Adrenal gland (tissue), 5 donors: Measurements from ENCODE around the gene THAP9.

Experiments used
- POLR2A ChIP-seq, 2 donors: fragments of 450-650 bp; IDR thresholded peaks; one replicate each; pipeline ENCODE4 v1.6.1; 2017; ENCODE audit warnings: antibody characterized with exemption in 2 of 2, mild to moderate bottlenecking in 2 of 2, moderate library complexity in 1 of 2
- TF ChIP-seq, protein P1 (sequence below), 6 experiments: fragments of 450-650 bp in 4 of 6; fragments of 200-600 bp in 2 of 6; sonication (generic) in 1 of 6; IDR thresholded peaks; 1 replicate in 5 of 6; 2 replicates in 1 of 6; pipeline versions ENCODE4 v1.5.1 to v1.8.0; 2016 to 2021; ENCODE audit warnings: antibody characterized with exemption in 6 of 6, mild to moderate bottlenecking in 2 of 6, moderate library complexity in 1 of 6
- donor health status: DM: no; HTN: no; CAD: no.

GRCh38 chr4:82891707-82892466 lies 8.6 kb upstream of the THAP9 start:
- TF ChIP-seq, protein P1, sequence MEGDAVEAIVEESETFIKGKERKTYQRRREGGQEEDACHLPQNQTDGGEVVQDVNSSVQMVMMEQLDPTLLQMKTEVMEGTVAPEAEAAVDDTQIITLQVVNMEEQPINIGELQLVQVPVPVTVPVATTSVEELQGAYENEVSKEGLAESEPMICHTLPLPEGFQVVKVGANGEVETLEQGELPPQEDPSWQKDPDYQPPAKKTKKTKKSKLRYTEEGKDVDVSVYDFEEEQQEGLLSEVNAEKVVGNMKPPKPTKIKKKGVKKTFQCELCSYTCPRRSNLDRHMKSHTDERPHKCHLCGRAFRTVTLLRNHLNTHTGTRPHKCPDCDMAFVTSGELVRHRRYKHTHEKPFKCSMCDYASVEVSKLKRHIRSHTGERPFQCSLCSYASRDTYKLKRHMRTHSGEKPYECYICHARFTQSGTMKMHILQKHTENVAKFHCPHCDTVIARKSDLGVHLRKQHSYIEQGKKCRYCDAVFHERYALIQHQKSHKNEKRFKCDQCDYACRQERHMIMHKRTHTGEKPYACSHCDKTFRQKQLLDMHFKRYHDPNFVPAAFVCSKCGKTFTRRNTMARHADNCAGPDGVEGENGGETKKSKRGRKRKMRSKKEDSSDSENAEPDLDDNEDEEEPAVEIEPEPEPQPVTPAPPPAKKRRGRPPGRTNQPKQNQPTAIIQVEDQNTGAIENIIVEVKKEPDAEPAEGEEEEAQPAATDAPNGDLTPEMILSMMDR (IDR thresholded peaks at IDR 0.05) = no peak
- TF ChIP-seq POLR2A (IDR thresholded peaks at IDR 0.05) = no peak
